Measurements from ENCODE around the gene MEIG1. TPM values are rescaled to one million over a fixed set of nuclear protein-coding genes. Genes with fewer than 3 reads are reported as not detected.

MEIG1 gene
- polyA plus RNA-seq, 1 donor from 2014 or later = 2.0 TPM

DNA sequence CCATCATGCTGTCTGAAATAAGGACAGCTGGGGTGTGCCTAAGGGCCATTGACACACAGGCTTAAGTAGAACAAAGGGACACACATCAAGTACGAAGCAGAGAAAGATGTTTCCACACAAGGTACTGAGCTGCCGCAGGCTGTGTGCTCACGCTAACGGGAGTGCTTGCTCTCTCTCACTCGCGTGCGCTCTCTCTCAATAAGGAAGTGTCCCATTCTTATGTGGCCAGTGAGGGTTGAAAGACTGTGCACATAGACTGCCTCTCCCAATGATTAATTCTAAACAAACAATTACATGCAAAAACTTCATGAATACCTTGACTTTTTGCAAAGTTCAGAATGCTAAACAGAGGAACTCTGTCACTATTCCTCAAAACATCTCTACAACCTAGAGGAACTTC is 35.2 kb upstream of the MEIG1 start:
- H3K4me2 ChIP-seq (ENCODE audit: low read length) = no peak overlapping the region
- H3F3A ChIP-seq (ENCODE audit: insufficient read depth, low read length, poor library complexity, severe bottlenecking) = no peaks in the 10 kb centered on the region
- H3K27ac ChIP-seq (ENCODE audit: low read length) = no peak overlapping the region
- H2AFZ ChIP-seq (ENCODE audit: low read depth, low read length) = no peak overlapping the region
- H4K20me1 ChIP-seq (ENCODE audit: insufficient read depth) = no peaks in the 10 kb centered on the region
- no peaks in the 10 kb centered on the region for H3K79me2 ChIP-seq (replicated peaks; ENCODE audit: insufficient read depth, low read length)
- TF ChIP-seq POLR2AphosphoS5 (IDR thresholded peaks at IDR 0.05) (no peak), EZH2 (IDR thresholded peaks at IDR 0.05; ENCODE audit: borderline replicate concordance, insufficient read depth, low read length, poor library complexity, severe bottlenecking) (no peak), EP300 (conservative IDR thresholded peaks at IDR 0.05; ENCODE audit: poor library complexity, severe bottlenecking) (no peak), RAD21 (conservative IDR thresholded peaks at IDR 0.05) (no peak), CTCF (IDR thresholded peaks at IDR 0.05; ENCODE audit: poor library complexity, severe bottlenecking) (no peak), TAF1 (IDR thresholded peaks at IDR 0.05; ENCODE audit: low read depth) (no peak)
- TF ChIP-seq, protein P1, sequence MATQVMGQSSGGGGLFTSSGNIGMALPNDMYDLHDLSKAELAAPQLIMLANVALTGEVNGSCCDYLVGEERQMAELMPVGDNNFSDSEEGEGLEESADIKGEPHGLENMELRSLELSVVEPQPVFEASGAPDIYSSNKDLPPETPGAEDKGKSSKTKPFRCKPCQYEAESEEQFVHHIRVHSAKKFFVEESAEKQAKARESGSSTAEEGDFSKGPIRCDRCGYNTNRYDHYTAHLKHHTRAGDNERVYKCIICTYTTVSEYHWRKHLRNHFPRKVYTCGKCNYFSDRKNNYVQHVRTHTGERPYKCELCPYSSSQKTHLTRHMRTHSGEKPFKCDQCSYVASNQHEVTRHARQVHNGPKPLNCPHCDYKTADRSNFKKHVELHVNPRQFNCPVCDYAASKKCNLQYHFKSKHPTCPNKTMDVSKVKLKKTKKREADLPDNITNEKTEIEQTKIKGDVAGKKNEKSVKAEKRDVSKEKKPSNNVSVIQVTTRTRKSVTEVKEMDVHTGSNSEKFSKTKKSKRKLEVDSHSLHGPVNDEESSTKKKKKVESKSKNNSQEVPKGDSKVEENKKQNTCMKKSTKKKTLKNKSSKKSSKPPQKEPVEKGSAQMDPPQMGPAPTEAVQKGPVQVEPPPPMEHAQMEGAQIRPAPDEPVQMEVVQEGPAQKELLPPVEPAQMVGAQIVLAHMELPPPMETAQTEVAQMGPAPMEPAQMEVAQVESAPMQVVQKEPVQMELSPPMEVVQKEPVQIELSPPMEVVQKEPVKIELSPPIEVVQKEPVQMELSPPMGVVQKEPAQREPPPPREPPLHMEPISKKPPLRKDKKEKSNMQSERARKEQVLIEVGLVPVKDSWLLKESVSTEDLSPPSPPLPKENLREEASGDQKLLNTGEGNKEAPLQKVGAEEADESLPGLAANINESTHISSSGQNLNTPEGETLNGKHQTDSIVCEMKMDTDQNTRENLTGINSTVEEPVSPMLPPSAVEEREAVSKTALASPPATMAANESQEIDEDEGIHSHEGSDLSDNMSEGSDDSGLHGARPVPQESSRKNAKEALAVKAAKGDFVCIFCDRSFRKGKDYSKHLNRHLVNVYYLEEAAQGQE (IDR thresholded peaks at IDR 0.05; ENCODE audit: borderline replicate concordance) = no peak
- no peaks in the 10 kb centered on the region for H3K9me2 ChIP-seq (ENCODE audit: insufficient read depth, low read length)
- H3K36me3 ChIP-seq (ENCODE audit: insufficient read depth, low read length) = no peaks in the 10 kb centered on the region
- H3K9me3 ChIP-seq (ENCODE audit: low read length) = no peaks in the 10 kb centered on the region
- no peak overlapping the region for H3K9ac ChIP-seq (ENCODE audit: low read length)
- H3K27me3 ChIP-seq (ENCODE audit: insufficient read depth, low read depth, low read length) = no peaks in the 10 kb centered on the region
- no peak overlapping the region for H3K4me3 ChIP-seq (ENCODE audit: low read length)

GRCh38 chr10:14925268-14925667 is 33.9 kb upstream of the MEIG1 start:
- Histone ChIP-seq H2AFZ (ENCODE audit: low read depth, low read length) (no peak overlapping the region), H3K9me3 (ENCODE audit: low read length) (no peaks in the 10 kb centered on the region), H3K27me3 (ENCODE audit: insufficient read depth, low read depth, low read length) (no peaks in the 10 kb centered on the region), H3K9me2 (ENCODE audit: insufficient read depth, low read length) (no peaks in the 10 kb centered on the region), H3K4me3 (ENCODE audit: low read length) (no peak overlapping the region), H4K20me1 (ENCODE audit: insufficient read depth) (no peaks in the 10 kb centered on the region), H3K79me2 (replicated peaks; ENCODE audit: insufficient read depth, low read length) (no peaks in the 10 kb centered on the region), H3K4me2 (ENCODE audit: low read length) (no peak overlapping the region), H3F3A (ENCODE audit: insufficient read depth, low read length, poor library complexity, severe bottlenecking) (no peaks in the 10 kb centered on the region), H3K27ac (ENCODE audit: low read length) (no peak overlapping the region), H3K9ac (ENCODE audit: low read length) (no peak overlapping the region), H3K36me3 (ENCODE audit: insufficient read depth, low read length) (no peaks in the 10 kb centered on the region)
- TF ChIP-seq, protein P1 (IDR thresholded peaks at IDR 0.05; ENCODE audit: borderline replicate concordance) = no peak
- TF ChIP-seq MXI1 (conservative IDR thresholded peaks at IDR 0.05; ENCODE audit: poor library complexity, severe bottlenecking) = no peak
- no peak for TF ChIP-seq EP300 (conservative IDR thresholded peaks at IDR 0.05; ENCODE audit: poor library complexity, severe bottlenecking)
